Panc1 (cell line): ENCODE results near the gene TECPR1. TPM values are rescaled to one million over a fixed set of nuclear protein-coding genes. Genes with fewer than 3 reads are reported as not detected.

ENCODE experiments used
- ATAC-seq: fragments of 200-7000 bp; cut with Tn5 transposase; 2 replicates; pipeline ENCODE4 v1.9.1; 2020; ENCODE audit warnings: mild to moderate bottlenecking, moderate library complexity
- BruUV-seq: library from RNA; stranded (reverse); fragments of 400-500 nt; replicated peaks from 2 replicates; lab custom pipeline; 2021; lab: Mats Ljungman, UMichigan
- CTCF ChIA-PET: fragments of 300-600 bp; sonication (Branson Sonifier 250); formaldehyde crosslinking; loops from one replicate; lab custom pipeline; 2022; ENCODE audit warnings: antibody characterized with exemption; lab: Charles Lee
- POLR2A ChIA-PET: fragments of 300-600 bp; sonication (Branson Sonifier 250); formaldehyde crosslinking; loops from one replicate; lab custom pipeline; 2022; ENCODE audit warnings: antibody characterized with exemption; lab: Charles Lee
- DNase-seq: peaks from one replicate; pipeline ENCODE4 v3.0.0-alpha.2; 2010; ENCODE audit warnings: low read depth, low spot score
- H3K27ac ChIP-seq: 2 replicates; pipeline ENCODE4 v1.5.1; 2011; ENCODE audit warnings: mild to moderate bottlenecking, low read length, inconsistent platforms
- H3K27me3 ChIP-seq: fragments of 200-500 bp; sonication (Bioruptor generic); 2 replicates; pipeline ENCODE4 v1.6.0; 2014; ENCODE audit warnings: low read length, inconsistent platforms; ENCODE audit not compliant: control insufficient read depth, insufficient read depth
- H3K36me3 ChIP-seq: fragments of 200-500 bp; sonication (Bioruptor generic); 2 replicates; pipeline ENCODE4 v1.5.1; 2014; ENCODE audit warnings: inconsistent platforms, mild to moderate bottlenecking, low read length, moderate library complexity; ENCODE audit not compliant: control insufficient read depth, insufficient read depth
- H3K4me1 ChIP-seq: 2 replicates; pipeline ENCODE4 v1.5.1; 2011; ENCODE audit warnings: inconsistent platforms, mild to moderate bottlenecking, low read length, moderate library complexity; ENCODE audit not compliant: control insufficient read depth, insufficient read depth
- H3K4me3 ChIP-seq, 2 experiments: 2 replicates each; pipeline ENCODE4 v1.5.1; 2011 to 2012; ENCODE audit warnings: low read depth in 2 of 2, low read length in 2 of 2, mild to moderate bottlenecking in 2 of 2, inconsistent platforms in 1 of 2, moderate library complexity in 1 of 2
- H3K9me3 ChIP-seq: fragments of 200-500 bp; sonication (Bioruptor generic); 2 replicates; pipeline ENCODE4 v1.5.1; 2014; ENCODE audit warnings: low read depth, mild to moderate bottlenecking, inconsistent platforms, low read length, moderate library complexity; ENCODE audit not compliant: control insufficient read depth, insufficient read depth
- CTCF ChIP-seq: fragments of 450-650 bp; IDR thresholded peaks from 2 replicates; pipeline ENCODE4 v1.5.1; 2017; ENCODE audit warnings: mild to moderate bottlenecking
- POLR2AphosphoS5 ChIP-seq: IDR thresholded peaks from 2 replicates; pipeline ENCODE4 v1.6.1; 2012; ENCODE audit warnings: mild to moderate bottlenecking, low read depth, low read length, moderate library complexity
- REST ChIP-seq, 2 experiments: IDR thresholded peaks; 2 replicates each; pipeline ENCODE4 v1.6.1; 2011 to 2012; ENCODE audit warnings: low read depth in 2 of 2, control low read depth in 1 of 2, low read length in 1 of 2, mild to moderate bottlenecking in 1 of 2, moderate library complexity in 1 of 2; ENCODE audit not compliant: insufficient read depth in 1 of 2
- SIN3A ChIP-seq: IDR thresholded peaks from 2 replicates; pipeline ENCODE4 v1.6.1; 2012; ENCODE audit warnings: low read depth, mild to moderate bottlenecking, low read length, moderate library complexity, borderline replicate concordance; ENCODE audit not compliant: insufficient read depth
- TCF7L2 ChIP-seq: IDR thresholded peaks from 2 replicates; pipeline ENCODE4 v1.6.1; 2011; ENCODE audit warnings: mild to moderate bottlenecking, low read depth, low read length, inconsistent platforms
- in situ Hi-C: cut with HindIII; loops from 2 replicates; pipeline ENCODE4 v1.10.0; 2016; ENCODE audit warnings: low sequenced_read_pairs, low pct_unique_long_range_greater_than_20kb
- intact Hi-C: fragments of 100-400 bp; cut with micrococcal nuclease; formaldehyde crosslinking; loops from one replicate; pipeline ENCODE4 v1.10.0; 2022; ENCODE audit not compliant: unreplicated experiment
- total RNA-seq: library from RNA; stranded (reverse); gene quantifications from one replicate; pipeline ENCODE4 v1.2.1, GENCODE V29; 2021; ENCODE audit not compliant: unreplicated experiment

Gene TECPR1
- total RNA-seq, 1 experiment from 2014 or later, result 21.0 TPM

- H3K9me3 ChIP-seq, result no peaks in the 10 kb centered on the region
- CTCF ChIA-PET, result no interaction called here
- no peak for ATAC-seq
- DNase-seq, result no peak
- in situ Hi-C loops, result no loop called here
- peaks cover 9% of the 10 kb centered on the region for H3K4me1 ChIP-seq
- H3K4me3 ChIP-seq, result no peak overlapping the region
- intact Hi-C loops, result no loop called here
- no peak overlapping the region for H3K27ac ChIP-seq
- TF ChIP-seq REST (IDR thresholded peaks at IDR 0.05; ENCODE audit: insufficient read depth in 1 of 2, low read depth in 2 of 2, low read length in 1 of 2) (no peak), CTCF (no peak), POLR2AphosphoS5 (no peak), TCF7L2 (no peak), SIN3A (no peak)
- H3K27me3 ChIP-seq, result no peaks in the 10 kb centered on the region
- BruUV-seq, result TSS peak; percentile 49
- POLR2A ChIA-PET, result no interaction called here
- H3K36me3 ChIP-seq, result no peaks in the 10 kb centered on the region; the same call in 1 of the 2 replicates
These were observed 3.0 kb upstream of the TECPR1 start for GRCh38 chr7:98254951-98255610.

DNA sequence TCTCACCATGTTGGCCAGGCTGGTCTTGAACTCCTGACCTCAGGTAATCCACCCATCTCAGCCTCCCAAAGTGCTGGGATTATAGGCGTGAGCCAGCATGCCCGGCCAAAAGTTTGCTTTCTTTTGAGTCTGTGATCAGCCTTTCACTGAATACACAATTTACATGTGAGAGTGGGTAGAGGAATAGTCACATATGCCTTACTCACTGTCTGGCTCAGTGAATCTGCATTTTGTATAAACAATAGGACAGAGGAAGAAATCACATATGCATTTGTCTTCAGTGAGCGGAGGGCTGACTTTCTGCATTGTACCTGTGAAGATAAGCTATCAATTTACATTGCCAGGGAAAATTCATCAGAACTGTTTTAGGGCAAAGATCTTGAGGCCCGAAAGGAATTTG is 2.5 kb upstream of the TECPR1 start:
- ATAC-seq (no peak), DNase-seq (no peak)
- H3K27me3 ChIP-seq, result no peaks in the 10 kb centered on the region
- intact Hi-C loops (no loop called here), in situ Hi-C loops (no loop called here)
- H3K9me3 ChIP-seq, result no peaks in the 10 kb centered on the region
- TF ChIP-seq POLR2AphosphoS5 (no peak), CTCF (no peak), TCF7L2 (no peak), SIN3A (no peak), REST (IDR thresholded peaks at IDR 0.05; ENCODE audit: insufficient read depth in 1 of 2, low read depth in 2 of 2, low read length in 1 of 2) (no peak)
- ChIA-PET POLR2A (no interaction called here), CTCF (no interaction called here)
- peaks cover 9% of the 10 kb centered on the region for H3K4me1 ChIP-seq
- no peak overlapping the region for H3K4me3 ChIP-seq
- no peaks in the 10 kb centered on the region; the same call in 1 of the 2 replicates for H3K36me3 ChIP-seq
- BruUV-seq, result no TSS peak
- no peak overlapping the region for H3K27ac ChIP-seq
